Immature natural killer cell (primary cell): Measurements from ENCODE around the gene NEO1. TPM values are rescaled to one million over a fixed set of nuclear protein-coding genes. Genes with fewer than 3 reads are reported as not detected.

Source experiments
- DNase-seq, 3 donors: peaks; one replicate each; pipeline ENCODE4 v3.0.0; 2022; ENCODE audit warnings: mixed read lengths in 1 of 3
- H3K27ac Mint-ChIP-seq, 6 donors: one replicate each; pipeline ENCODE4 v1.8.0; 2020; ENCODE audit warnings: mixed read lengths in 6 of 6, mild to moderate bottlenecking in 5 of 6, inconsistent platforms in 4 of 6, moderate library complexity in 3 of 6
- H3K27me3 Mint-ChIP-seq, 3 donors: one replicate each; pipeline ENCODE4 v1.8.0; 2020 to 2021; ENCODE audit warnings: low read depth in 3 of 3, mild to moderate bottlenecking in 3 of 3, mixed read lengths in 3 of 3, moderate library complexity in 3 of 3, inconsistent platforms in 1 of 3
- H3K36me3 Mint-ChIP-seq, 3 donors: one replicate each; pipeline ENCODE4 v1.8.0; 2020; ENCODE audit warnings: mixed read lengths in 3 of 3, inconsistent platforms in 2 of 3, mild to moderate bottlenecking in 2 of 3
- H3K4me1 Mint-ChIP-seq, 2 donors: one replicate each; pipeline ENCODE4 v1.8.0; 2020; ENCODE audit warnings: inconsistent platforms in 2 of 2, mild to moderate bottlenecking in 2 of 2, mixed read lengths in 2 of 2, moderate library complexity in 1 of 2
- H3K4me3 Mint-ChIP-seq, 5 donors: one replicate each; pipeline ENCODE4 v1.8.0; 2020; ENCODE audit warnings: mild to moderate bottlenecking in 5 of 5, mixed read lengths in 5 of 5, inconsistent platforms in 3 of 5, moderate library complexity in 3 of 5
- H3K9me3 Mint-ChIP-seq, 6 donors: one replicate each; pipeline ENCODE4 v1.8.0; 2020; ENCODE audit warnings: mild to moderate bottlenecking in 6 of 6, mixed read lengths in 6 of 6, inconsistent platforms in 4 of 6, moderate library complexity in 3 of 6
- polyA plus RNA-seq, 3 donors: library from polyadenylated mRNA; unstranded; fragments of 300-500 nt; fragmentation: Illumina TruSeq; gene quantifications; one replicate each; pipeline ENCODE4 v1.2.3, GENCODE V29; 2021

NEO1 gene
- polyA plus RNA-seq, 3 donors from 2014 or later = 2.2 to 6.0 (median 2.4) TPM

DNA sequence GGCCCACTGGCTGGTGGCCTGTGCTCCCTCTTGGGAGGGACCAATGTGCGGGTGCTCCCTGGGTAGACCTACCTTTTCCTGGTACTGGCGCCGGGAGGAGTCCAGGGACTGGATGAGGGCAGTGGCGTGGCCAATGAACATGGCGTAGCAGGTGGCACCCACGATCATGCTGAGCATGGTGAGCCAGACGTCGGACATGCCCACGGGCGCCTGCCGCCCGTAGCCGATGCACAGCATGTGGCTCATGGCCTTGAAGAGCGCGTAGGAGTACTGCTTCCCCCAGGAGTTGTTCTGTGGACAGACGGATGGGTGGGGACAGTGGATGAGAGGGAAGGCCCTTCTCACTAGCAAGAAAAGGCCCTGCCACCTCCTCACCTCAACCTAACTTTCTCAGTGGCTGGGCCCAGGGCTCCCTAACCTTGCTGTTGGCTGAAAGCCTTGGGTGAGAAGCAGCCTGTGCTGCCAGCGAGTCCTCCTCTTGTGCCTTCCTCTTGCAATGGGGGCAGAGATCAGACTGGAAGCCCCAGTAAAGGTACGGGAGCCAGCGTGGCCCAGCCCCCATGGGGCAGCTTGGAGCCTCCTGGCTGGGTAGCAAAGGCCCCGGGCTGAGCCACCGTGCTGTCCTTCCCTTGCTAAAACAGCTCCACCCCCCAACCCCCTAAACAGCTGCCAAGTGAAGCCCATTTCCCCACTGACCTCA lies 277.4 kb downstream of the NEO1 start:
- Mint-ChIP-seq H3K36me3 (no peaks in the 10 kb centered on the region), H3K4me3 (no peak overlapping the region), H3K27me3 (peaks cover 0 to 2% (median 1%) of the 10 kb centered on the region in 3 donors), H3K27ac (no peak overlapping the region), H3K4me1 (peaks cover 0 to 2% of the 10 kb centered on the region in 2 donors), H3K9me3 (no peaks in the 10 kb centered on the region)
- no peak for DNase-seq

DNA sequence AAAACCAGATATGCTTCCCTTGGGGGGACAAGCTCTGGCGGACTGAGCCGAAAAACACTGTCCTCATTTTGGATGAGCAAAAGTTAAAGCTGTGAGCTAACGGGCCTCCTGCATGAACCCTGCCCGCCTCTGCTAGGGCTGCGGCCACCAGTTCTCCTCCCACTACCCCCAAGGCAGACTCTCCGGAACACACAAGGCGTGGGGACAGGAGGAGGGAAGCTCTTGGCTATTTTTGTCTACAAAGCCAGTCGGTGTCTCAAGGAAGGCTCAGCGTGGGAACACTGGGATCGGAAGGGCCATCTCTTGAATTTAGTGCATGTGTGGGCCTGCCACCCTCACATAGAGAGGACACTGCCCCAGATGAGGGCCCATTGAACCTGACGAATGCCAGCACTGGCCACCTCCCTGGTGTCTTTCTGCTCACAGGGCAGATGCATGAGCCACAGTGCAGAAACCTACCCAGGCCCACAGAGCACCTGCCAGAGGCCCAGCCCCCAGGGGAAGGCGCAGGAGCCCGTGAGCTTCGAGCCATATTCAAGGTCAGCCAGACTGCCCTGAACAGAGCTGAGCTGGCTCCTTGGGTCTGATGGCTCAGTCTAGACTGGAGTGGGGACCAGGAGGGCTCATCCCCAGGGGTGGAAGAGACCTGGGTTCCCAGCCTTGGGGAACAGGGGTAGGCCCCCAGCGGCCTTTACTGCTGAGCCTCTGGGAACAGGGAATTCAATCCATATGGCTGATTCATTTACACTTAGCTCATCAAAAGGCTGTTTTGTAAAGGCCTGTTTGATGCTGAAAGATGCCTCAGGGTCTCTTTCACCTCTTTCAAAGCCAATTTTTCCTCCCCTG lies 278.2 kb downstream of the NEO1 start:
- peaks cover 0 to 5% (median 1%) of the 10 kb centered on the region in 3 donors for H3K27me3 Mint-ChIP-seq
- no peak for DNase-seq

DNA sequence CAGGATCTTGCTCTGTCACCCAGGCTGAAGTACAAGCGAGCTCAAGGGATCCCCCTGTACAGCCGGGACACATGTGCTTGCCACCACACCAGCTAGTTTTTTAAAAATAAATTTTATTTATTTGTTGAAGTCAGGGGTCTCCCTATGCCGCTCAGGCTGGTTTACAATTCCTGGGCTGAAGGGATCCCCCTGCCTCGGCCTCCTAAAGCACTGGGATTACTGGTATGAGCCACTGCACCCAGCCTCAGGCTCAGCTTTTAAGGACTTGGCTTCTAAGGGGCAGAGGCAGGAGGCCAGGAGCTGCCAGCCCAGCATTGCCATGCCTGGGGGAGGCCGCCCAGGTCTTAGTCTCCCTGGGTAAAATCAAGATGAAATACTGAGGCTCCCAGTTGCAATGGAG lies 279.2 kb downstream of the NEO1 start:
- H3K4me3 Mint-ChIP-seq = no peak overlapping the region
- H3K9me3 Mint-ChIP-seq = no peaks in the 10 kb centered on the region
- H3K4me1 Mint-ChIP-seq = no peaks in the 10 kb centered on the region
- DNase-seq = no peak
- peaks cover 0 to 5% (median 1%) of the 10 kb centered on the region in 3 donors for H3K27me3 Mint-ChIP-seq
- no peaks in the 10 kb centered on the region for H3K36me3 Mint-ChIP-seq
- no peak overlapping the region for H3K27ac Mint-ChIP-seq

More for the DNA sequence above, 278.2 kb downstream of the NEO1 start:
- H3K4me3 Mint-ChIP-seq = no peak overlapping the region
- H3K36me3 Mint-ChIP-seq = no peaks in the 10 kb centered on the region
- H3K9me3 Mint-ChIP-seq = no peaks in the 10 kb centered on the region
- H3K27ac Mint-ChIP-seq = no peak overlapping the region
- peaks cover 0 to 1% of the 10 kb centered on the region in 2 donors for H3K4me1 Mint-ChIP-seq

DNA sequence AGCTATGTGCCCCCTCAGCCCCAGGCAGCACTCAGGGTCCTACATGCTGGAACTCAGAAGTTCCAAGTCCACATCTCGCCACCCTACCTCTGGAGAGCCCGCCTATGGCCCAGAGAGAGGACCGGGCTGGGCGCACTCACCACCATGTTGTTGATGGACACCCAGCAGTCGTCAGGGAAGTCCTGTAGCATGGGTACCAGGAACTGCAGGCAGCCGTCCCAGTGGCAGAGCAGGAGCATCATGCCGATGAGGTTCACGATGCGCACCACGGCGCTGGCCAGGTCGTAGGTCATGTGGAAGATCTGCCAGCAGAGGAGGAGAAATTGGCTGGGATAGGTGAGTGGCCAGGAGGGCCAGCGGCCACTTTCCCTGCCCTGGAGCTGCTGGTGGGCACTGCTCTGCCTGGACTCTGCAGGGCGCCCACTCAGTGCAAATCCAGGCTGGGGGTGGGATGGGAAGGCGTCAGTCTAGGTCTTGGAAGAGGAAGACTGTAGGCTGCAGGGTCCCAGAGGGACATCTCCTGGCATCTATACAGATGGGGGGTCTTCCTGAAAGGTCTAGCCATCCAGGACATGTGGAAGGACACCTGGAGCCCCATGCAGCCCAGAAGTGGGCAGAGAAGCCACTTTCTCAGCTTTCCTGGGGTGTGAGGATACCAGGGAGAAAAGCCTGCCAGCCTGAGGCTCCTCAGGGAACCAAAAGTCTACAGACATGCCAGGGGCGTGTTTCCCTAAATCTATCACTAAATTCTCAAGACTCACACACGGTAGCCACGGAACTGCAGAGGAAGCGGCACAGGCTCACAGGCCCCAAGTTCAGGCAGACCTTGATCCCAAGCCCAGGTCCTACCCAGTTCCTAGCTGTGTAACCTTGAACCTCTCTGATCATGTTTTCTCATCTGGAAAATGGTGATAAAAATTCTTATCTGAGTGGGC lies 280.0 kb downstream of the NEO1 start:
- Mint-ChIP-seq H3K4me3 (no peak overlapping the region), H3K9me3 (no peaks in the 10 kb centered on the region), H3K27ac (no peak overlapping the region)

DNA sequence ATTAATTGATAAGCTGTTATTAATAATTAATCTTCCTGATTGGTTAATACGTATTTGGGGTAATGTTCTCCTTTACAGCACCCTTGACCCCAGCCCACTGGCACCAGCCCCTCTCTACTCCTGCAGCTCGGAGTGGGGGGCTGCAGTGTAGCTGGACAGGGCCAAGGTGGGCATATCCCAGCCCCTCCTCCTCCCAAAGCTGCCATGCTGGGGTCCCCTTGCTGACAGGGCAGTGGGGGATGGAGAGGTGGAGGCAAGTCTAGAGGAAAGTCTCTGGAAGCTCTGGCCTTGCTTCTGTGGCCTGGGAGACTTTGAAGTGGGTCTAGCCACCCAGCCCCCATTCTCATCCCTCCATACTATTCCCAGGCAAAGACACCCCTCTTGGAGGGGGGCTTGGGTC lies 280.7 kb downstream of the NEO1 start:
- Mint-ChIP-seq H3K4me3 (no peak overlapping the region), H3K36me3 (no peaks in the 10 kb centered on the region), H3K27me3 (peaks cover 0 to 5% (median 5%) of the 10 kb centered on the region in 3 donors), H3K4me1 (no peaks in the 10 kb centered on the region), H3K9me3 (no peaks in the 10 kb centered on the region), H3K27ac (no peak overlapping the region)
- no peak for DNase-seq

More for the DNA sequence above, 280.0 kb downstream of the NEO1 start:
- Mint-ChIP-seq H3K4me1 (no peaks in the 10 kb centered on the region), H3K36me3 (no peaks in the 10 kb centered on the region), H3K27me3 (peaks cover 0 to 5% (median 5%) of the 10 kb centered on the region in 3 donors)
- DNase-seq = no peak

DNA sequence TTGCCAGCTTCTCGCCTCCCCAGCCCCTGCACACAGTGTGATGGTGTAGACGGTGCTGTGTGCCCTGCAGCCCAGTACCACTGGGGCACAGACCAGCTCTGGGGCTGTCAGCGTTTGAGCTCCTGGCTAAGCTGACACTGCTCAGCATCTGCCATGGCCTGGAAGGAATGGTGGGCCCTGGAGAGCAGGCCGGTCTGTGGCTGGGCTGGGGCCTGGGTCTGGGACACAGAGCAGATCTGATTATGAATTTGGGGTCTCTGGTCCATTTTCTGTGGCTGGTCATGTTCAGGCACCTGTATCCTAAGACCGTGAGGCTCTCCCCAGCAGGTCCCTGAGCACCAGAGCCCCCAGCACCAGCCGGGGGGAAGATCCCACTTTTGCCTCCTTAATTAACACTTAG lies 281.8 kb downstream of the NEO1 start:
- Mint-ChIP-seq H3K27me3 (peaks cover 0 to 5% (median 5%) of the 10 kb centered on the region in 3 donors), H3K9me3 (no peaks in the 10 kb centered on the region), H3K4me3 (no peak overlapping the region), H3K4me1 (no peaks in the 10 kb centered on the region), H3K27ac (no peak overlapping the region), H3K36me3 (no peaks in the 10 kb centered on the region)
- no peak for DNase-seq

DNA sequence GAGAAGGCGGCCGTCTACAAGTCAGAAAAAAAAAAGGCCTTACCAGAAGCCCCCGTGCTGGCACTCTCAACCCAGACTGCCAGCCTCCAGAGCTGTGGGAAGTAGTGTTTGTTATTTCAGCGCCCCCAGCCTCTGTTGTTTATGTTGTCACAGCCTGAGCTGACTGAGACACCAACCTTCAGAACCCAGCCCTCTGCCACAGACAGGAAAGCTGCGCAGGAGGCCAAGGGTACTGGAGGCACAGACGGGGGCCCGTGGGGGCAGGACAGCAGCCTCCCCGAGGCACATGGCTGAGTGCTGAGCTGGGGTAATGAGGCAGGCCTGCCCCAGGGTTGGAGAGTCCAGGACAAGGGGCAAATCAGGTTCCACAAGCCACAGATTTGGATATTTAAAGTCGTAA lies 282.8 kb downstream of the NEO1 start:
- Mint-ChIP-seq H3K9me3 (no peaks in the 10 kb centered on the region), H3K4me3 (no peak overlapping the region), H3K4me1 (no peaks in the 10 kb centered on the region), H3K36me3 (no peaks in the 10 kb centered on the region), H3K27ac (no peak overlapping the region), H3K27me3 (peaks cover 0 to 5% (median 5%) of the 10 kb centered on the region in 3 donors)
- DNase-seq = no peak

DNA sequence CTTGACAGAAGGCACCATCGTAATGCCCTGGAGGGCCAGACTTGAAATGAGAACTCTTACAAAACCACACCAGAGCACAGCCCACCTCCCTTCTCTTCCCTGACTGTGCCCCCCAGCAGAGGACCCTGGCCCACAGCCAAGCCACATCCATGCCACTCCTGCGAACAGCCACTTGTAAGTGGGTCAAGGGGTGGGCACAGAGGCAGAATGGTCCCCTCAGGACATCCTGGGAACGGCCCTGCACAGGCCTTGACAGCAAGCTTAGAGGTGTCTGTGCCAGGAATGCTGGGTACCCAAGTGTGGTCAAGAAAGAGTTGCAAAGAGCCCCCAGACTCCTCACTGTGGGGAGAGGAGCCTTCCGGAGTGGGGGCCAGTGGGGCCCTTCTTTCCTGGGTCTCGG lies 283.2 kb downstream of the NEO1 start:
- H3K27ac Mint-ChIP-seq = no peak overlapping the region
- H3K4me3 Mint-ChIP-seq = no peak overlapping the region
- no peaks in the 10 kb centered on the region for H3K36me3 Mint-ChIP-seq
- H3K4me1 Mint-ChIP-seq = no peaks in the 10 kb centered on the region
- DNase-seq = no peak
- H3K27me3 Mint-ChIP-seq = peaks cover 0 to 5% (median 5%) of the 10 kb centered on the region in 3 donors
- H3K9me3 Mint-ChIP-seq = no peaks in the 10 kb centered on the region

DNA sequence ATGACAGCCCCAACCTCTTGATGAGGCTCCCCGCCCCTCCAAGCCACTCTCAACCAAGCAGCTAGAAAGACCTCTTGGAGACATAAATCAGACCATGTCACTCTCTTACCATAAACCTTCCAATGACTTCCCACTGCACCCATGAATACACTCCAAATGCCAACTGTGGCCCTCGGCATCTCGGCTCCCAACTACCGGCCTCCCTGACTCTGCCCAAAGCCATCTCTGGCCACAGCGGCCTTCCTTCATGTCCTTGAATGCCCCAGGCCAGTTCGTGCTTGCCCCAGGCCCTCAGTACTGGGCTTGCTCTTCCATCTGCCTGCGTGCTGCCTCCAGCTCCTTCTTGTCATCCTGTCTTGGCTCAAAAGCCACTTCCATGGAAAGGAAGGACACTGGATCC lies 284.5 kb downstream of the NEO1 start:
- Mint-ChIP-seq H3K27me3 (peaks cover 0 to 5% (median 5%) of the 10 kb centered on the region in 3 donors), H3K4me1 (no peaks in the 10 kb centered on the region), H3K4me3 (no peak overlapping the region), H3K36me3 (no peaks in the 10 kb centered on the region), H3K9me3 (no peaks in the 10 kb centered on the region), H3K27ac (no peak overlapping the region)
- no peak for DNase-seq

DNA sequence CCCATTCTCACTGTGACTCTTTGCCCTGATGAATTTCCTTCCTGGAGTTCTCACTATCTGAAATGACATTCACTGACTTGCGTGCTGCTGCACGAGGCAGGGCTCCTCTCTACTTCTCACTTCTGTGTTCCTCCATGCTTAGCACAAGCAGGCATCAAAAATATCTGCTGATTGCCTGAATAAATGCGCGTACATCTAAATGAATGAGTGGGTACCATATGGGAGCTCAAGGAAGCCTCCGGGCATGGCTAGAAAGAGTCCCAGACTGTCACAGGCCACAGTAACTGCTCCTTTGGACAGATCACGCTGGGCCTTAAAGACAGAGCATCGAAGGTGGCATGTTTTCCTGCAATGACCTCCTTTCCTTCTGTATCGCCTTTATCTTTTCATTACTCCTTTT lies 284.9 kb downstream of the NEO1 start:
- H3K27ac Mint-ChIP-seq = no peak overlapping the region
- no peaks in the 10 kb centered on the region for H3K4me1 Mint-ChIP-seq
- peaks cover 0 to 5% (median 5%) of the 10 kb centered on the region in 3 donors for H3K27me3 Mint-ChIP-seq
- H3K9me3 Mint-ChIP-seq = no peaks in the 10 kb centered on the region
- DNase-seq = no peak
- no peak overlapping the region for H3K4me3 Mint-ChIP-seq
- H3K36me3 Mint-ChIP-seq = no peaks in the 10 kb centered on the region

DNA sequence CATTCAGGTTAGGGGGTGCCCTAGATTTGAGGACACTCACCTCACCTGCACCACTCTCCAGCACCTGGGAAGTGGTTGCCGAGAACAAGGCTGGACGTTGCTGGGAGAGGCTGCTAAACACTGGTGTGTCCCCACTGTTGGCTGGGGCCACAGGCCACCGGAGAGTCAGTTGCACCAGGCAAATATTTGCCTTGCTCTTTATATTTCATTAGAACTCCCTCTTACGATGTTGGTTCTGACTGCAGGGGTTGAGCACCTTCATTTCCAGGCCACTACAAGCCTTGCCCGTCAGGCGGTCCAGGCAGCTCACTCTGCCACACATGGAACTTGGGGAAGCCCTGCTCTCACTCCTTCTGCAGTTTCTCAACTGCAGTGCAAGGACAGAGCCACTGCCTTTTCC lies 285.8 kb downstream of the NEO1 start:
- no peak overlapping the region for H3K27ac Mint-ChIP-seq
- H3K4me1 Mint-ChIP-seq = no peaks in the 10 kb centered on the region
- H3K27me3 Mint-ChIP-seq = peaks cover 0 to 5% (median 5%) of the 10 kb centered on the region in 3 donors
- no peak for DNase-seq
- H3K9me3 Mint-ChIP-seq = no peaks in the 10 kb centered on the region
- no peak overlapping the region for H3K4me3 Mint-ChIP-seq
- no peaks in the 10 kb centered on the region for H3K36me3 Mint-ChIP-seq

DNA sequence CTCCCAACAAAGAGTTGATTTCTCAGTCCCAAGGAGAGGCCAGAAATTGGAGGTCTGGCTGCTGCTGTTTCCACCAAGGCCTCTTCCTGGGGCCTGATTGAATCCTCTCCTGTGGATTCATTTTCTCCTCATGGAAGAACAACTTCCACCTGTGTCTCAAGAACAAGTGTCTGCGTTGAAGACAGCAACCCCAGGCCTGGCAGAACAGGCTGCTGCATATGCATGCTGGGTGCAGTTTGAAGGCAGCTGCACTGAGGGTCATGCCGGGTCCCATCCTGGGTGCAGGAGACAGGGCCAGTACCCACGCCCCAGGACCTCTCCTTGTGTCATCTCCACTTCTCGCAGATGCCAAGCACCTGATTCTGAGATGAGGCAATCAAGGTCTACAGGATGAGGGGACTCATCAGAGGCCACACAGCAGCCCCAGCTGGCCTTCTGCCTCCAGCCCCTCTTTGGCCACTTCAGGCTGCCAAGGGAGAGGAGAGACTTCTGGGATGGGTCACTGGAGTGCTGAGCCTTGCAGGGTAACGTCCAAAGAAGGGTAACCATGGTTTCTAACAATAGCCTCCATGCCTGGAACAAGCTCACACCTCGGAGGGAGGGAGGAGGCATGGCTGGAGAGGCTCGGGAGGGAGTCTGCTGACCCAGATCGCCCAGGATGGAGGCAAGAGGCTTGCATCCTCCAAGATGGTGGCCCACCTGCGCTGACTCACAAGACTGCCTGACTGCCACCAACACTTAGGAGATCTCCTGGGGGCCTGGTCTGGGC lies 286.5 kb downstream of the NEO1 start:
- Mint-ChIP-seq H3K36me3 (no peaks in the 10 kb centered on the region), H3K27me3 (peaks cover 0 to 6% (median 5%) of the 10 kb centered on the region in 3 donors), H3K4me1 (no peaks in the 10 kb centered on the region), H3K9me3 (no peaks in the 10 kb centered on the region), H3K4me3 (no peak overlapping the region), H3K27ac (no peak overlapping the region)
- DNase-seq = no peak
